GF-D8 (cell line): Measurements from ENCODE around the gene OR5I1.
"Not testable (repeated sequence)": the region's sequence is repeated elsewhere in the genome, so short reads cannot be mapped to it uniquely, and the experiment has no call there.

Experiments used
- DNase-seq: peaks from one replicate; lab custom pipeline; 2025; lab: John Stamatoyannopoulos, UW

The OR5I1 gene

DNA sequence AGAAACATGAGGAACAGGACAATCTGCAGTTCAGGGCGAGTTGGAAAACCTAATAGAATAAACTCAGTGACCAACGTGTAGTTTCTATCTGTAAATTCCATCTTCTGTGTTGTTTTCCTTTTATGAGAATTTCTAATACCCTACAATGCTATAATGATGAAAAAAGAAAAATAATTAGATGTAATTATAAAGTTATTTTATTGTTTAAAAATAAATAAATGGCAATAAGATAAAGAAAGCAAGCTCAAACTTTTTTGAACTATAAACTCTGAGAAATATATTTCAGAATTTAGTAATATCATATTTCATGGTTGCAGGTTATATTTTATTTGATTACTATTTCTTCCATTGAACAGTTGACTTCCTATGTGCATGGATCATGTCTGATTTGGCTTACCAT lies at the start of gene OR5I1:
Gene OR5I1 (minus strand): TSS at position 101 of the 400 bp plus-strand sequence. CDS start 0 bp downstream, at position 101.
- no peak for DNase-seq

DNA sequence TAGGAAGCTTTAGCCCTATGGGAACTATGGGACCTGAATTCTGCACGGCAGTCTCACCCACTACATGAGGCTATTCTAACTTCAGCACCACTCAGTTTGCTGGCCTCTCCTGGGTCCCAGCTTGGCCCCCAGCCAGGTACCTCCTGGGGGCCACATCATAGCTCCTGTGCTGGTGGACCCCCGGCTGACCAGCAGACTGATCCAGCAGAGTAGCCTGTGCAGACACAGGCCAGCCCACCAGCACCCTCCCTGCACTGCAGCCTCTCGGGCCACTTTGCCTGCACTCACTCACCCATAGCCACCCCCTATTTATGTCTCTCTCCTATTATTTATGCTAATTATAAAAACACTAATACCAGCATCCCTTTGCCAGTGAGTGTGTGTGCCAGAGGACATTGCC lies 34.7 kb upstream of the OR5I1 start:
- no peak for DNase-seq

DNA sequence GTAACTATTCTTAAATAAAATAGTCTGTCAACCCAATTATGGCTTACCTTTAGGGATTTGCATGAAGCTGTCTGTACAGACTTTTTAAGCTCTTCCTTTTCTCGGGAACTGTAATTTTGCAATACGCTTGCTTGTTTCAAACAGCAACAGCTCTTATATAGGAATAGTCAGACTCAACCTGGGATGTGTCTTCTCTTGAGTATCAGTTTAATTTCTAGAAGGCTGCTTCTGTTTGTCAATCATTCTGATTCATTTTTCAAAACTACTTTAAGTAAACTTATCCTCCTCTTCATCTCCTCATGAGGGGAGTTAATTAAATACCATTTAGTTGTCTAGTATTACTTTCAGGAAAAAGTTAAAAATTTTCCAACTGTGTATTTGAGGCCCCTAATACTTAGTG lies 33.6 kb upstream of the OR5I1 start, which contains the start of gene OR10AG1:
Gene OR10AG1 (minus strand): TSS at position 101 of the 400 bp plus-strand sequence. CDS start 38 bp downstream, at position 63.
- no peak for DNase-seq

DNA sequence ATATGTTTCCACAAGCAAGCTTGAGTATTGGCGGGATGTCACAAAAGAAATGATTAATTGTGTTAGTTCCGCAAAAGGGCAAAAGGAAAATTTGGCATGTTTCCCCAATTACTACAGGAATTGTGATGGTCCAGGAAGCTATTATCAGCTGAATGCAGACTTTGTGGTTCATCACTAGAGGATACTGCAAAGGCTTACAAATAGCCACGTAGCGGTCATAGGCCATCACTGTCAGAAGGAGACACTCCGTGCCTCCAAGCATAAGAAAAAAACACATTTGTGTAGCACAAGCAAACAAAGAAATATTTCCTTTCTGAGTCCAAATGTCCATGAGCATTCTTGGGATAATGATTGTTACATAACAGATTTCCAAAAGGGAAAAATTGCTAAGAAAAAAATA lies 31.7 kb upstream of the OR5I1 start:
- DNase-seq = no peak

DNA sequence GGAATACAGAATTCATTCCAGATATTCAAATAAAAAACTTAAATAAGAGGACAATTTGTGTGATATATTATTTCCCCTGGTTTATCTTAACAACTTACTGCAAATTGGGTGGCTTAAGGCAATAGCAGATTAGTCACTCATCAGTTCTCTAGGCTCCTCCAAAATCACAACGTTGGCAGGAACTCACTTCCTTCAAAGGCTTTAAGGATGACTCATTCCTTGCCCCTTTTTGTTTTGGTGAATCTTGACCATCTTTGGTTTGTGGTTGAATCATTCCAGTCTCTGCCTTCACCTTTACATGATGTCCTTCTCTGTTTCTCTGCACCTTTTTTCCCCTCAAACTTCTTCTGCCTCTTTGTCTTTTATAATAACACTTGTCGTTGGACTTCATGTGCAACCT lies 30.2 kb upstream of the OR5I1 start:
- DNase-seq = no peak

DNA sequence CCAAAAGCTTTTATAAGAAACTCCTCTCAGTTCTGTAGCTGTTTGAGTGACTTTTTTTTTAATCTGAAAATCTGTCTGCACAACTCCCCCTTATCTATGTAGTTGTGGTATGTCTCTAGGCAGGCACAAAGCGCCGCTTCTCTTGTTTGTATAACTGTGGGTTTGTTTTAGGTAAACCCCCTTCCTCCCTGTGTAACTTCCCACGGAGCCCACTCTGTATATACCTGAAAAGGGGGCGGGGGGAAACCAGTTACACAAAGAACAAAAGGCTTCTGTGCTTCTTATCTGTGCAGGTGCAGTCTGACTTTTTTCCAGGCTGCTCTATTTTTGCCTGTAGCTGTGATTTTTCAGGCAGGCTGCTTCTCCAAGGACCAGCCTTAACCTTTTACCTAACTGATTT lies 20.3 kb upstream of the OR5I1 start:
- DNase-seq = no peak

DNA sequence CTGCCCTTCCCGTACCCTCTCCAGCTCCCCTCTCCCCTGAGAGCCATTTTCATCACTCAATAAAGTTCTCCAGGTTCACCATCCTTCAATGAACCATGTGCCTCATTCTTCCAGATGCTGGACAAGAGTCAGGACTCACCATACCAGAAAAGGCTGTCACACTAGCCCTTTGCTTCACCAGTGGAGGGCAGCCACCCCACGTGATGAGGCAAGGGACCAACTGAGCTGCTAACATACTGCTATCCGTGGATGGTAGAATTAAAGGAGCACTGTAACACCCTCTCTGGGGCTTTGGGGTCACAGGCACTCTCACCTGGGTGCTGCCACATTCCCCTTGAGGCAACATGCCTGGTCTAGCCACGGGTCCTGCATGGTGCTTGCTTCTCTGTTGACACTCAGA lies 13.1 kb upstream of the OR5I1 start:
- no peak for DNase-seq

DNA sequence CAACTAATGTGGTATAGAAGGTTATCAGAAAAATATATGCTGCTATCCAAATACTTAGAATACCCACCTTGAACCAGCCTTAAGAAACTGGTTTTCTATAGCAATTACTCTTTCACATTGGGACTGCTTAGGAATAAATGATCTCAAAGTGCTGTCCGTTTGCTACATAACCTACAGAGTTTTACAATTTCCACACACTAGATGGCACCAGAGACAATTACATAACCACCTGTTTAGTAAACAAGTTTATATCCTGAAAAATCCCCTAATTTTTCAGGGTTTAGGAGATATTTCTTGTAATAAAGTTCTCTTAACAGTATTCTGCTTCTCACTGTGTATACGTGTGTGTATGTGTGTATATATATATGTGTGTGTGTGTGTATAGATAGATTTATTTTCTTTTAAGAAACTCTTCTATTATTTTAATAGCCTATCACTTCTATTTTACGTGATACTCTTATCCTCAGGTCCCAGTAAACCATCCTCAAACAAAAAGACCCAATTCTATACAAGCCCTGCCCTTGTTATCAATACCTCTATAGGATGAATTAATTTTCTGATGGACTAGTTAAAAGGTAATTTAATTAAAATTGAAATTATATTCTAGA lies 6.7 kb upstream of the OR5I1 start:
- DNase-seq = no peak

DNA sequence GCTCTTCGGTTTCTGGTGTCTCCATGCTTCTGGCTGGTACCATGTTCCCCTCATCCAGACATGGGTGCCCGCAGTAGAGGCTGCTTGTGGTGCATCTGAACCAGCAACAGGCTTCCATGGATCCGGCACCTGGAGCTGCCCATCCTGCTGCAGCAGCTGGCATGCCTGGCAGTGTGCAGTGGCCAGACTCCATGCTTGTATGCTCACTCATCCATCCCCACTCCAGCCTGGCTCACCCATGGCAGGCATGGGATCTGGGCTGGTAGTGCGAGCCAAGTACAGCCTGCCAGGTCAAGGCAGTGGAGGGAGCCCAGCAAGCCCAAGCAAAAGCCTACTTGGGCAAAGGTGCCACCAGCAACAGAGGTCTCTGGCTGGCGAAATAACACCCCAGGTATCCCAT lies 15.7 kb downstream of the OR5I1 start:
- DNase-seq = no peak

DNA sequence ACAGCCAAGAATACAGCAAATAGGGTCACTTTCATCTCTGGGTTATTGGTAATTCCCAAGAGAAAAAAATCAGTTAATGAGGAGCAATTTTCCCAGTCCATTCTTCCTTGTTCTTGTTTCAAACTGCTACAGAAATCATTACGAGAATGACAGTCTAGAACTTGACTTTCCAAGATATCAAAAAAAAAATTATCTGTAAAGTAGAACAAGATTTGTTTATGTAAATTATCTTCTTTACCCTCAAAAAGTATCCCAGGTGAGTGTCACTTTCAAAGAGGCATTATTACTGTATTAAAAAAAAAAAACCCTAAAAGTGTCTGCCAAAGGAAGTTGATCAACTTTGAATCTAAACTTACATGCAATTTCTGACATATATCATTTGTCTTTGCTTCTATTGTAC lies 21.7 kb downstream of the OR5I1 start, which contains the start of gene OR5W2:
Gene OR5W2 (minus strand): TSS at position 101 of the 400 bp plus-strand sequence. CDS start 0 bp downstream, at position 101.
- no peak for DNase-seq

DNA sequence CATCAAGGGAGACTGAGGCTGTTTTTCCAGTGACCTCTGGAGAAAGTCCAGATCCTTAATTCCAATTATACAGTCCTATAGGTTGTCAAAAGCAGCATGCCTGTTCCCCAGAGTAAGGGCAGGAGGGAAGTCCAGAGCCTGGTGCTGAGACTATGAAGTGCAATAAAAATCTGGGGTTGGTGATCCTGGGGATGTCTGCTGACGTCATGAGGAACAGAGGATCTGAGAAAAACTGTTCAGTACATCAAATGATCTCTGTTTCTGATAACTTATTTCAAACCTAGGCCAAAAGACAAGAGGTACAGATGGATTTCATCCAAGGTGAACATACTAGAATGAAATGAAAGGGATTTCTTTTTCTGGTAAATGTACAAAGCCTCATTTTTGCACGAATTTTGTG lies 33.9 kb downstream of the OR5I1 start:
- DNase-seq = no peak

DNA sequence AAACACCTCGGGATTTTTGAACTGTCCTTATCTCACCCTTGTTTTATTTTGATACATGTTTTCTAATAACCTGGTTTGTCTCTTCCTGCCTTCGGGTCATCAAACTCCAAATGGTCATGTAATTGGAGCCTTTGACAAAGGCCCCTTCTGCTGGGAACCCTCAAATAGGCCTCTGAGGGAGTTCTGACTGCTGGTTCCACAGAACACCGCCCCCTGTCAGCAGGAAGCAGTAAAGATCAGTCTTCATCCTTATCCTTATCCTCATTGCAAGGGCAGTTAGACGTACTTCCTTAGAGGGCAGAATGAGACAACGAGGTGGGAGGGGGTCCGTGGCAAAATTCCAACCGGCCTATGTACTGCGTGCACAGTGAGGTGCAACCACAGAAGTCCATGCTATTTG lies 41.0 kb downstream of the OR5I1 start:
- no peak for DNase-seq

DNA sequence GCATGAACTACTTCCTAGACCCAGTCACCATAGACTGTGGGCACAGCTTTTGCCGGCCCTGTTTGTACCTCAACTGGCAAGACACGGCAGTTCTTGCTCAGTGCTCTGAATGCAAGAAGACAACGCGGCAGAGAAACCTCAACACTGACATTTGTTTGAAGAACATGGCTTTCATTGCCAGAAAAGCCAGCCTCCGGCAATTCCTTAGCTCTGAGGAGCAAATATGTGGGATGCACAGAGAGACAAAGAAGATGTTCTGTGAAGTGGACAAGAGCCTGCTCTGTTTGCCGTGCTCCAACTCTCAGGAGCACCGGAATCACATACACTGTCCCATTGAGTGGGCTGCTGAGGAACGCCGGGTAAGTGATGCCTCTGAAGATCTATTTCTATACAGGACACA lies 50.7 kb downstream of the OR5I1 start:
- not testable (repeated sequence) for DNase-seq
